VCaP (cell line): Measurements from ENCODE around the gene HSPBP1.

Source experiments
- H3K27ac ChIP-seq: fragments of 450-650 bp; 2 replicates; pipeline ENCODE4 v1.5.1; 2017
- TF ChIP-seq, protein P1 (sequence below): fragments of 450-650 bp; conservative IDR thresholded peaks from 2 replicates; pipeline ENCODE4 v1.5.1; 2017; ENCODE audit warnings: mild to moderate bottlenecking, moderate library complexity

Gene HSPBP1

DNA sequence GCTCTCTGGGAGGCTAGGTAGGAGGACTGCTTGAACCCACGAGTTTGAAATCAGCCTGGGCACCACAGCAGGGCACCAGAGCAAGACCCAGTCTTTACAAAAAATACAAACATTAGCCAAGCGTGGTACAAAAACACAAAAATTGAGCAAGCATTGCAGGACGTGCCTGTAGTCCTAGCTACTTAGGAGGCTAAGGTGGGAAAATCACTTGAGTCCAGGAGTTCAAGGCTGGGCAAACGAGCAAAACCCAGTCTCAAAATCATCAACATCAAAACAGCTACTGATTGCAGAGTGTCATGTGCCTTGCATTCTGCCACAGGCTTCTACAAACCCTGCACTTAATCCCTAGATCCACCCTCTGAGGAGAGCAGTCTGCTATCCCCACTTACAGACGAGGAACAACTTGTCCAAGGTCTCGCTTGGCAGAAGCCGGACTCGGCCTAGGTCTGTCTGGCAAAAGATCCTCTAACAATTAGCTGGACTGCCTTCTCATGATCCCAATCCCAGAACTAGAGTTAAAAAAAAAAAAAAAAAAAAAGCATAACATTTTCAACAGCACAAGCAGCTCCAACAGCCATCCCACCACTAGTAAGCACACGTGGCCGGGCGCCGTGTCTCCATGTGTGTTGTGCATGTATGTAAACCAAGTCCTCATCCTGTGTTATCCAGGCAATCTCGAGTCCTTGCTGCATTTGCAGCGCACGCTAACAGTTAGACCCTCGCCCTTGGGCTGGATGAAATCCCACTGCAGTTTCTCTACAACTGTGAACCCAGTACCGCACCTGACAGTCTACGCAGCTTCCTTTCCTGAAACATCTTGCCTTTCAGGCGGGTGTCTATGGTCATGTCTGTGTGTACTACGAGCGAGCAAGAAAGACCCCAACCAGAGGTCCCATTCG is 23.1 kb downstream of the HSPBP1 start:
- TF ChIP-seq, protein P1, sequence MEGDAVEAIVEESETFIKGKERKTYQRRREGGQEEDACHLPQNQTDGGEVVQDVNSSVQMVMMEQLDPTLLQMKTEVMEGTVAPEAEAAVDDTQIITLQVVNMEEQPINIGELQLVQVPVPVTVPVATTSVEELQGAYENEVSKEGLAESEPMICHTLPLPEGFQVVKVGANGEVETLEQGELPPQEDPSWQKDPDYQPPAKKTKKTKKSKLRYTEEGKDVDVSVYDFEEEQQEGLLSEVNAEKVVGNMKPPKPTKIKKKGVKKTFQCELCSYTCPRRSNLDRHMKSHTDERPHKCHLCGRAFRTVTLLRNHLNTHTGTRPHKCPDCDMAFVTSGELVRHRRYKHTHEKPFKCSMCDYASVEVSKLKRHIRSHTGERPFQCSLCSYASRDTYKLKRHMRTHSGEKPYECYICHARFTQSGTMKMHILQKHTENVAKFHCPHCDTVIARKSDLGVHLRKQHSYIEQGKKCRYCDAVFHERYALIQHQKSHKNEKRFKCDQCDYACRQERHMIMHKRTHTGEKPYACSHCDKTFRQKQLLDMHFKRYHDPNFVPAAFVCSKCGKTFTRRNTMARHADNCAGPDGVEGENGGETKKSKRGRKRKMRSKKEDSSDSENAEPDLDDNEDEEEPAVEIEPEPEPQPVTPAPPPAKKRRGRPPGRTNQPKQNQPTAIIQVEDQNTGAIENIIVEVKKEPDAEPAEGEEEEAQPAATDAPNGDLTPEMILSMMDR, result no peak

DNA sequence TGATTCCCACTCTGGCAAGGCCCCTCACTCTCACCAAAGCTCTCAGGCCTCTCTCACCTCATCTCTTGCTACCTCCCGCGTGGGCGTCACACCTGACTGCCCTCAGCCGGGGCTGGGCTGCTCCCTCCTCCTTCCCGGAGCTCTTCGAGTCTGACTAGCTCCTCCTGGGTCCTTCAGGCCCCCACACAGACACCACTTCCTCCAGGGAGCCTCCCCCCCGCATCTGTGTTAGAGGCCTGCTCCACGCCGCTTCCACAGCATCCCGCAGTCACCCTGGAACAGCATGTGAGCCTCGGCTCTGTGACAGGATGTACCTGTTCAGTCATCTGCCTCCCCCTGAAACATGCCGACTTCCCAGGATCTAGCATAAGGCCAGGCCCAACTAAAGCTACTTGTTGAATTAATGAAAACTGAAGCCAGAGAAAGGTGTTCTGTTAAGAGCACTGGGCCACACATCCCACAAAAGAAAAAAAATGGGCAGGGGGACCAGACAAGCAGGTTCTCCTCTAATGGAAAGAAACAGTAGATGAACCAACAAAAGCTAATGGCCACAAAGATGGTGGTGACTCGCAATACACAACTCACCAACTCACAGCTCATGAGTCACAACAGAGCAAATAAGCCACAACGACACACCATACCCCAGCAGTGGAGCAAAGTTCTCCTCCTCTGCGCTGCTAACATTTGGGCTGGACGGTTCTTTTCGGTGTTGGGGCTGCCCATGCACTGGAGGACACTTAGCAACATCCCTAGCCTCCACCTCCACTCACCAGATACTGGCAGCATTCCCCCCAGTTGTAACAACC is 24.1 kb downstream of the HSPBP1 start:
- peak overlapping the region; percentile 97; the same call in 1 of the 2 replicates for H3K27ac ChIP-seq
- TF ChIP-seq, protein P1, result no peak

More for the DNA sequence above, 23.1 kb downstream of the HSPBP1 start:
- peak overlapping the region; percentile 97 for H3K27ac ChIP-seq

DNA sequence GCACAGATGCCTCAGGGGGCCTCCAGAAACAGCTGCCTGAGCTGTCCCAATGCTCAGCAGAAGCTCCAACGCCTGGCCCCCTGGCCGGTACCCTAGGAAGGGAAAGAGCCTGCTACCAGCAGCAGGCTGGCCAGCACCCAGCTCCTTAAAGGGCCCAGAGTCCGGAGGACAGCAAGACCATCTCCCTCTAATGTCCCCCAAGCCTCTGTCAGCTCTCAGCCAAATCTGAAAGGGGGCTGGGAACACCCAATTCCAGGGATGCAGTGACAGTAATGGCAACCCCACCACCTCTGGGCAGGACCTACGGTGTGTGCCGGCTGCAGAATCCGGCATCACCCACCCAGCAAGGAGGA is 25.3 kb downstream of the HSPBP1 start:
- H3K27ac ChIP-seq, result peak overlapping the region; percentile 97; the same call in 1 of the 2 replicates
- TF ChIP-seq, protein P1, result no peak

DNA sequence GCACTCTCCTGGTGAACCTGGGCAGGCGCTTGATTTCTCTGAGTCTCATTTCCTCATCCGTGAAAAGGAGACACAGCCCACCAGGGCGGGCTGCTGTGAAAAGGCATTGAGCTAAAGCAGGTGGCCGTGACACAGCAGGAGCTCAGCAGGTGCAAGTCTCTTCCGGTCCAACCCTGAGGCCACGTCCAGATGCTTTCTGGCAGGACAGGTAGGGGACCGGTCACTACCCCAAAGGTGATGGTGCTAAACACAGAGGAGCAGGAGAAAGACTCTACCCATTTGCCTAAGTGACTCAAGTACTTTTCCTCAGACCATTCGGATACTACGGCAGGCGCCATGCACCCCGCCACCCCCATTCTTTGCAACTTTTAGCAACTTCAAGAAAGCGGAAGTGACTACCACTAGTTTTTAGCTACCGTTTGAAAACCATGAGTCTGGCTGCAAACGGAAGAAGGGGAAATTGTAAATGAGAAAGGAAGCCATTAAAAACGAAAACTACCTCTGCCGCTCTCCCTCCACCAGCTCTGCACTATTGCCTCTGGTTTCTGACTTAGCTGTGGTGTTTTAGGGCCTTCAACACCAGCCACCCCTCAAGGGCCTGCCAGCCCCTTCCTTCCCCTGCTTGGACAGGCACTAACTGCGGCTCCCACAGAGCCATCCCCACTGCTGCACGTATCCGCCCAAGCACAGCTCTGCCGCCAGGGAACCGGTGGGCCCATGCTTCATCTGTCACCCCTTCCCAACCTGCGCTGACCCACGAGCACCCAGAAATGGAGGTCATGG is 25.9 kb downstream of the HSPBP1 start:
- TF ChIP-seq, protein P1, result no peak
- peak overlapping the region; percentile 97; the same call in 1 of the 2 replicates for H3K27ac ChIP-seq

DNA sequence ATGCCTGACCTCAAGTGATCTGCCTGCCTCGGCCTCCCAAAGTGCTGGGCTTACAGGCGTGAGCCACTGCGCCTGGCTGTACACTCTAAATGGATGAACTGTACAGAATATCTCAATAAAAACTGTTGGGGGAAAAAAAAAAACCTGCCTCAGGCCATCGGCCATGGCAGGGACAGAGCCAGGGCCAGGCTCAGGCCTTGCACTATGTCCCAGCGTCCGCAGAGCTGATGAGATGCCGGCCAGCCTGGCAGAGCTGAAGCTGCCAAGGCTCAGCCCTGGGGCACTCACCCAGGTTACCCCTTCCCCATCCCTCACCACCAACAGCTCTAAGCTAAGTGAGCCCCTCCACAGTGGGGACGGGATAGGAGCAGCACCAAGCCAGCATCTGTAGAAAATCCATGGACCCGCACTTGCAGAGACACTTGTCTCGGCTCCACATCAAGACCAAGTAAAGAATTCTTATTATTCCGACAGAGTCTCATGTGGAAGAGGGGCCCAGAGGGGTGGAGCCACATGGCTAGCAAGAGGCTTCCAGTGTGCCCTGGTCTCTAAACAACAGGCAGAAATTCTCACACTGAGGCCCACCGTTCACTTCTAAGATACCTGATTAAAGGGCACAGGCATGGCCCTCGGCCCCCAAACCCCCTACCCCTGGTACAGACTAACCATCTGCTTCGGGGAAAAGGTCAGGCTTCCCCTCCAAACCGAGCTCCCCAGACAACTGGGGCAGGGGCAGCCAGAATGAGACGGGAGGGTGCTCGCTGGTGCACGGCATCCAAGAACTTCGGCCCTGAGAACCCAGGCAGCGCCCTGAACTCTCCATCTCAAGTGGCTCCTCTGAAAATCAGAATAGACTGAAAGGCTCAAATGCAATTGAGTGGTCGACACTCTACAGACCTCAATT is 26.9 kb downstream of the HSPBP1 start:
- peak overlapping the region; percentile 97; the same call in 1 of the 2 replicates for H3K27ac ChIP-seq
- TF ChIP-seq, protein P1, result no peak

DNA sequence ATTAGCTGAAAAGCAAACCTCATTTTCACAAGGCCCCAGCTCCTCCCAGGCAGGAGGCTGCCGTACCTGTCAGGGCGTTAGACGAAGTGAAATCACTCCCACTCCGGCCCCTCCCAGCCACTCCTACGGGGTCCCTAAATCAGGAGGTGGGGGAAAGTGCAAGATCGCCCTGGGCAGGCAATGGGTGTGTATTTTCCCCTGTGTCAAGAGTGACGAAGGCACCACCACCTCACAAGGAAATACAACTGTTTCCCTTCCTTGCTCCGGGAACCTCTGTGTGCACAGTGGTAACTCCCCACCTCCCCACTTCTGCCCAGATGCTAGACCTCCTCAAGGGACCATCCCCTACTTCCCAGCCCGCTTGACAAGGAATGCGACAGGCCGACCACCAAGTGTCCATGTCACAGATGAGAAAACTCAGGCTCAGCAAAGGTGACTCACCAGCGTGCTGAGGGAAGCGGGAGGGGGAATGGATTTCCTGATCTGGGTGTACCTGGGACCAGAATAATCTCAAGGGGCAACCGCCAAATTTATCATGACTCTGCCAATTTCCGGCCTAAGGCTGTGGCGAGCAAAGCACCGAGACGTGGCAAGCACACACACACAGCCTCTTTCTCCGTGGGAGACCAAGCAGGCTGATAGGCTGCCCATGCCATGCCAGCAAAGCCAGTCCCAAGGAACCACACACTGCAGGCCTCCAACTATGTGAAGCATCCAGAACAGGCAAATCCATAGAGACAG is 28.4 kb downstream of the HSPBP1 start:
- TF ChIP-seq, protein P1, result no peak
- H3K27ac ChIP-seq, result no peak overlapping the region
